Prostate gland (tissue), 2 donors: ENCODE results near the gene PEX16. TPM values are rescaled to one million over a fixed set of nuclear protein-coding genes. Genes with fewer than 3 reads are reported as not detected.

Source experiments
- DNase-seq: peaks from one replicate; pipeline ENCODE4 v3.0.0-alpha.2; 2019; ENCODE audit warnings: low spot score
- H3K27ac ChIP-seq, 2 donors: fragments of 200-600 bp; sonication (generic); 2 replicates each; pipeline ENCODE4 v1.5.1; 2017 to 2019
- H3K27me3 ChIP-seq: fragments of 200-600 bp; sonication (generic); replicated peaks from 2 replicates; pipeline ENCODE4 v1.5.1; 2019; ENCODE audit not compliant: insufficient read depth
- H3K36me3 ChIP-seq, 2 donors: fragments of 200-600 bp; sonication (generic); 1 replicate in 1 of 2; 2 replicates in 1 of 2; pipeline versions ENCODE4 v1.5.1 to v1.8.1; 2017 to 2019
- H3K4me1 ChIP-seq: fragments of 200-600 bp; sonication (generic); replicated peaks from 2 replicates; pipeline ENCODE4 v1.5.1; 2019
- H3K4me3 ChIP-seq, 2 donors: fragments of 200-600 bp; sonication (generic); 2 replicates each; pipeline ENCODE4 v1.5.1; 2017 to 2019
- H3K9me3 ChIP-seq: fragments of 200-600 bp; sonication (generic); 2 replicates; pipeline ENCODE4 v1.5.1; 2017
- CTCF ChIP-seq, 4 experiments: fragments of 200-600 bp in 2 of 4; fragments of 450-650 bp in 2 of 4; sonication (generic) in 2 of 4; IDR thresholded peaks; 1 replicate in 3 of 4; 2 replicates in 1 of 4; pipeline ENCODE4 v1.5.1; 2016 to 2019; ENCODE audit warnings: antibody characterized with exemption in 4 of 4, mild to moderate bottlenecking in 2 of 4, moderate library complexity in 2 of 4
- POLR2A ChIP-seq: fragments of 450-650 bp; IDR thresholded peaks from one replicate; pipeline ENCODE4 v1.6.1; 2016; ENCODE audit warnings: antibody characterized with exemption, mild to moderate bottlenecking
- POLR2AphosphoS5 ChIP-seq: sonication (generic); formaldehyde crosslinking; IDR thresholded peaks from one replicate; pipeline ENCODE4 v1.6.1; 2017; ENCODE audit warnings: antibody characterized with exemption
- WGBS: methylation state at CpG from one replicate; pipeline ENCODE4 v1.1.5; 2018; 5-methylcytosine and 5-hydroxymethylcytosine counted together
- intact Hi-C: fragments of 100-400 bp; cut with DNase I; formaldehyde crosslinking; loops from one replicate; pipeline ENCODE4 v1.14.2; 2022
- total RNA-seq, 2 donors: library from RNA; depleted of rRNA; stranded (reverse); fragments of >200 nt; gene quantifications; one replicate each; pipeline ENCODE4 v1.1.0, GENCODE V29; 2016

Gene PEX16
- total RNA-seq, 2 donors from 2014 or later: 31.8 to 35.4 TPM

GRCh38 chr11:45913514-45913913 lies 4.2 kb downstream of the PEX16 start:
- Histone ChIP-seq H3K36me3 (peaks cover 9 to 12% of the 10 kb centered on the region in 2 donors), H3K27ac (no peak overlapping the region), H3K27me3 (no peaks in the 10 kb centered on the region), H3K9me3 (no peaks in the 10 kb centered on the region), H3K4me3 (no peak overlapping the region), H3K4me1 (peaks cover 9% of the 10 kb centered on the region)
- no peak for DNase-seq
- intact Hi-C loops: no loop called here
- WGBS: 95% methylated on average over 19 of the region's 19 CpGs
- TF ChIP-seq CTCF (IDR thresholded peaks at IDR 0.05): no peak
- no peak for TF ChIP-seq POLR2A
- no peak for TF ChIP-seq POLR2AphosphoS5

DNA sequence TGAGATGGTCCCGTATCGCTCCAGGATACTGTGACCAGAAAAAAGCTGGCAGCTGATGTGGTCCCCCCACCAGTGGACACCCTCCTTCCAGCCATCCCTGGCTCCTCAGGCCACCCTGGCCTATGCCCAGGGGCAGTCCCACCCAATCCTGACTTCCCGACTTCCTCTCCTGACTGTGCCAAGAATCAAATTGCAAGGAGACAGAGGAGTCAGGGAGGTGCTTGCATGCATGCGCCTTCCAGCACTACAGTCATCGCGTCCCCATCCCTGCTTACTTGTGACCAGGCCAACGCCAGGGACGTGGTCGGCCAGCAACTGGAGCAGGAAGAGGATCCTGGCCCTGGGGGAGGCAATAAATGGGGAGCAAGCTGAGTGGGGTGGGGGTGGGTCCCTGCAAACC lies 7.1 kb downstream of the PEX16 start:
- Histone ChIP-seq H3K27me3 (no peaks in the 10 kb centered on the region), H3K4me1 (no peaks in the 10 kb centered on the region), H3K36me3 (peaks cover 9 to 12% of the 10 kb centered on the region in 2 donors), H3K9me3 (no peaks in the 10 kb centered on the region), H3K4me3 (no peak overlapping the region), H3K27ac (no peak overlapping the region)
- intact Hi-C loops: no loop called here
- WGBS: 82% methylated on average over 9 of the region's 9 CpGs
- no peak for DNase-seq
- TF ChIP-seq POLR2A: no peak

- Histone ChIP-seq H3K9me3 (no peaks in the 10 kb centered on the region), H3K4me3 (no peak overlapping the region), H3K4me1 (no peaks in the 10 kb centered on the region), H3K27ac (no peak overlapping the region), H3K27me3 (no peaks in the 10 kb centered on the region), H3K36me3 (peaks cover 9 to 12% of the 10 kb centered on the region in 2 donors)
- 86% methylated on average over 32 of the region's 32 CpGs for WGBS
- intact Hi-C loops: no loop called here
- DNase-seq: no peak
- TF ChIP-seq CTCF (IDR thresholded peaks at IDR 0.05): no peak
- no peak for TF ChIP-seq POLR2AphosphoS5
- no peak for TF ChIP-seq POLR2A
Measured at GRCh38 chr11:45909594-45910475, 7.8 kb downstream of the PEX16 start.

DNA sequence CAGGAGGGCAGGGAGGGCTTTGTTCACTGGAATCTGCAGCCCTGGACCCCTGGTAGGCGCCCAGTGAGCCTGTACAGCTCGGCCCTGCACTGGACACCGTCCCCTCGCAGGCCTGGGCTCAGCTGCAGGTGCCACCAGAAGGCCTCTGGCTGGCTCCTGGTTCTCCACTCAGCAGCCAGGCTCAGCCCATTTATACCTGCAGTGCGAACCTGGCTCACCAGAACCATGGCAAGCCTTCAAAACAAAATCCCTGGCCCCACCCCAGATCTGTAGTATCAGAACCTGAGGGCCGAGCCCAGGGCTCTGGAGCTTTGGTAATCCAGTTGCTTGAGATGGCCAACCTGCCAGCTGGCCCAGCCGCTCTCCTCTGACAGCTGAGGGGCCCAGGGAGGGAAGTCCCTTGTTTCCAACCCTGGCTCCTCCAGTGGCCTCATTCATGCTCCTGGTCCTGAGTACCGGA lies 9.7 kb downstream of the PEX16 start:
- H3K27ac ChIP-seq: no peak overlapping the region
- H3K4me3 ChIP-seq: no peak overlapping the region
- no peaks in the 10 kb centered on the region for H3K27me3 ChIP-seq
- no peak for DNase-seq
- no peaks in the 10 kb centered on the region for H3K4me1 ChIP-seq
- intact Hi-C loops: no loop called here
- 52% methylated on average over 8 of the region's 8 CpGs for WGBS
- TF ChIP-seq POLR2A: no peak
- TF ChIP-seq CTCF (IDR thresholded peaks at IDR 0.05): no peak
- TF ChIP-seq POLR2AphosphoS5: no peak
- peaks cover 2 to 9% of the 10 kb centered on the region in 2 donors for H3K36me3 ChIP-seq
- H3K9me3 ChIP-seq: no peaks in the 10 kb centered on the region

GRCh38 chr11:45906965-45907611 lies 10.6 kb downstream of the PEX16 start, which contains the start of gene FREY1:
Gene FREY1, minus strand, starts transcription at chr11:45907271. Its CDS starts 26 bp downstream, at chr11:45907245.
- 58% methylated on average over 16 of the region's 18 CpGs for WGBS
- H3K4me1 ChIP-seq: no peaks in the 10 kb centered on the region
- H3K9me3 ChIP-seq: no peaks in the 10 kb centered on the region
- DNase-seq: no peak
- H3K27me3 ChIP-seq: no peaks in the 10 kb centered on the region
- H3K36me3 ChIP-seq: peaks cover 2 to 9% of the 10 kb centered on the region in 2 donors
- H3K4me3 ChIP-seq: no peak within 1 kb of the TSS
- no peak within 1 kb of the TSS for H3K27ac ChIP-seq
- intact Hi-C loops: no loop called here
- TF ChIP-seq POLR2AphosphoS5: no peak
- no peak for TF ChIP-seq POLR2A
- no peak for TF ChIP-seq CTCF (IDR thresholded peaks at IDR 0.05)
